GM12878 (cell line): ENCODE data around the gene IMMP2L. TPM values are rescaled to one million over a fixed set of nuclear protein-coding genes. Genes with fewer than 3 reads are reported as not detected.

ENCODE experiments used
- ATAC-seq: fragments of 200-7000 bp; cut with Tn5 transposase; 3 replicates; pipeline ENCODE4 v1.9.1; 2020; ENCODE audit warnings: mild to moderate bottlenecking, moderate library complexity
- BruUV-seq: library from RNA; stranded (reverse); fragments of 400-500 nt; replicated peaks from 2 replicates; lab custom pipeline; 2021; lab: Mats Ljungman, UMichigan
- CTCF ChIA-PET: fragments of 300-600 bp; sonication (Branson Sonifier 250); formaldehyde crosslinking; extraction: SDS; loops from one replicate; lab custom pipeline; 2021; ENCODE audit warnings: inconsistent platforms; lab: Yijun Ruan, JAX
- POLR2A ChIA-PET: fragments of 350-600 bp; formaldehyde crosslinking; extraction: SDS; loops from one replicate; lab custom pipeline; 2021; ENCODE audit warnings: inconsistent platforms; lab: Charles Lee
- RAD21 ChIA-PET: fragments of 300-600 bp; sonication (Branson Sonifier 250); formaldehyde crosslinking; loops from one replicate; lab custom pipeline; 2023; ENCODE audit warnings: antibody characterized with exemption; ENCODE audit not compliant: unreplicated experiment; lab: Charles Lee
- SMC1A ChIA-PET: fragments of 300-600 bp; sonication (Branson Sonifier 250); formaldehyde crosslinking; loops from one replicate; lab custom pipeline; 2023; ENCODE audit not compliant: unreplicated experiment, uncharacterized antibody; lab: Charles Lee
- DNase-seq: peaks from one replicate; pipeline ENCODE4 v3.0.0-alpha.2; 2011; ENCODE audit warnings: low read depth, low spot score
- FAIRE-seq: peaks from 3 replicates; lab custom pipeline; 2011; peaks lifted over from hg19 to GRCh38; lab: Jason Lieb, UNC
- H2AFZ ChIP-seq: 2 replicates; pipeline ENCODE4 v1.6.0; 2011; ENCODE audit warnings: low read depth, low read length, control low read depth; ENCODE audit not compliant: control insufficient read depth
- H3K27ac ChIP-seq: 2 replicates; pipeline ENCODE4 v1.5.1; 2011; ENCODE audit warnings: control low read depth; ENCODE audit not compliant: control insufficient read depth, insufficient read depth
- H3K27me3 ChIP-seq, 2 experiments: replicated peaks in 1 of 2; 2 replicates each; pipeline versions ENCODE4 v1.6.0 to v1.6.1; 2011; ENCODE audit warnings: low read length in 1 of 2; ENCODE audit not compliant: control insufficient read depth in 2 of 2, insufficient read depth in 2 of 2
- H3K36me3 ChIP-seq, 2 experiments: 2 replicates each; pipeline ENCODE4 v1.5.1; 2011; ENCODE audit warnings: low read length in 1 of 2; ENCODE audit not compliant: control insufficient read depth in 2 of 2, insufficient read depth in 2 of 2
- H3K4me1 ChIP-seq: 2 replicates; pipeline ENCODE4 v1.6.1; 2011; ENCODE audit warnings: mild to moderate bottlenecking, low read length, moderate library complexity, mixed read lengths; ENCODE audit not compliant: control insufficient read depth, insufficient read depth
- H3K4me2 ChIP-seq: 2 replicates; pipeline ENCODE4 v1.6.0; 2011; ENCODE audit warnings: control low read depth; ENCODE audit not compliant: control insufficient read depth, insufficient read depth
- H3K4me3 ChIP-seq: fragments of 200-600 bp; sonication (generic); 2 replicates; pipeline ENCODE4 v1.5.1; 2016
- H3K79me2 ChIP-seq: 2 replicates; pipeline ENCODE4 v1.6.0; 2011; ENCODE audit warnings: low read length; ENCODE audit not compliant: control insufficient read depth, insufficient read depth
- H3K9ac ChIP-seq: 2 replicates; pipeline ENCODE4 v1.8.0; 2011; ENCODE audit warnings: low read length, control low read depth, mixed read lengths; ENCODE audit not compliant: control insufficient read depth, insufficient read depth
- H3K9me3 ChIP-seq: replicated peaks from 3 replicates; pipeline ENCODE4 v1.5.1; 2011; ENCODE audit warnings: mild to moderate bottlenecking, low read length; ENCODE audit not compliant: control insufficient read depth, insufficient read depth
- H4K20me1 ChIP-seq: 2 replicates; pipeline ENCODE4 v1.6.0; 2011; ENCODE audit not compliant: control insufficient read depth, insufficient read depth
- BACH1 ChIP-seq: fragments of 450-650 bp; IDR thresholded peaks from 2 replicates; pipeline ENCODE4 v1.6.1; 2017; ENCODE audit warnings: mild to moderate bottlenecking, borderline replicate concordance
- BCL11A ChIP-seq: IDR thresholded peaks from 2 replicates; pipeline ENCODE4 v1.6.1; 2011; ENCODE audit warnings: low read depth, low read length
- CHD1 ChIP-seq: IDR thresholded peaks from 2 replicates; pipeline ENCODE4 v1.6.1; 2012; ENCODE audit warnings: low read depth, low read length, improper control_type of control experiment
- CHD2 ChIP-seq: IDR thresholded peaks from 2 replicates; pipeline ENCODE4 v1.6.1; 2011; ENCODE audit warnings: low read depth, low read length, improper control_type of control experiment, borderline replicate concordance
- KDM1A ChIP-seq: fragments of 200-600 bp; sonication (generic); IDR thresholded peaks from 2 replicates; pipeline ENCODE4 v1.6.1; 2016; ENCODE audit warnings: borderline replicate concordance
- LARP7 ChIP-seq: fragments of 450-650 bp; IDR thresholded peaks from 2 replicates; pipeline ENCODE4 v1.6.1; 2017; ENCODE audit warnings: mild to moderate bottlenecking
- MTA3 ChIP-seq: IDR thresholded peaks from 2 replicates; pipeline ENCODE4 v1.6.1; 2012; ENCODE audit warnings: low read length, inconsistent platforms, borderline replicate concordance
- NFIC ChIP-seq: IDR thresholded peaks from 2 replicates; pipeline ENCODE4 v1.6.1; 2012; ENCODE audit warnings: low read depth, mild to moderate bottlenecking, inconsistent platforms, low read length, moderate library complexity
- RBBP5 ChIP-seq: fragments of 200-600 bp; sonication (generic); conservative IDR thresholded peaks from 2 replicates; pipeline ENCODE4 v1.6.1; 2016
- RFX5 ChIP-seq: IDR thresholded peaks from 2 replicates; pipeline ENCODE4 v1.6.1; 2011; ENCODE audit warnings: low read depth, low read length, improper control_type of control experiment
- SREBF1 ChIP-seq: IDR thresholded peaks from 2 replicates; pipeline ENCODE4 v1.6.1; 2012; ENCODE audit warnings: mild to moderate bottlenecking, low read length
- ZNF384 ChIP-seq: IDR thresholded peaks from 2 replicates; pipeline ENCODE4 v1.6.1; 2012; ENCODE audit warnings: low read depth, mild to moderate bottlenecking, low read length, improper control_type of control experiment, borderline replicate concordance
- WGBS: methylation state at CpG from one replicate; pipeline ENCODE4 v1.1.6; 2016; ENCODE audit warnings: low lambda C conversion rate; ENCODE audit not compliant: insufficient replicate concordance, insufficient coverage; ENCODE audit errors: missing lambda C conversion rate; 5-methylcytosine and 5-hydroxymethylcytosine counted together
- in situ Hi-C: fragments of 300-500 bp; cut with MboI; formaldehyde crosslinking; loops from 9 replicates; pipeline ENCODE4 v1.14.3; 2018; ENCODE audit warnings: mixed read lengths
- intact Hi-C: fragments of 100-400 bp; cut with micrococcal nuclease; formaldehyde crosslinking; loops from one replicate; pipeline ENCODE4 v1.14.2; 2022; ENCODE audit not compliant: unreplicated experiment
- polyA plus RNA-seq, 11 experiments: library from polyadenylated mRNA; depleted of rRNA in 4 of 11; unstranded in 6 of 11; stranded (reverse) in 5 of 11; fragments of >200 nt; fragmentation: Nextera tagmentation in 4 of 11; fragmentation: Illumina TruSeq in 1 of 11; extraction: Ambion mirVana in 4 of 11; extraction: Trizol in 1 of 11; gene quantifications; 1 replicate in 1 of 11; 2 replicates in 10 of 11; pipeline versions ENCODE4 v1.2.1 to v1.2.3, GENCODE V29; 2011 to 2016; ENCODE audit warnings: inconsistent platforms in 2 of 11, missing spikeins in 2 of 11, low read depth in 1 of 11
- total RNA-seq, 4 experiments: library from RNA; depleted of rRNA in 3 of 4; stranded (reverse); fragments of >200 nt in 3 of 4; fragmentation: Illumina TruSeq in 1 of 4; extraction: Trizol in 1 of 4; gene quantifications; 2 replicates each; pipeline versions ENCODE4 v1.2.1 to v1.2.3, GENCODE V29; 2013 to 2021
- TF ChIP-seq, protein P1 (sequence below): IDR thresholded peaks from 2 replicates; pipeline ENCODE4 v1.6.1; 2011; ENCODE audit warnings: borderline replicate concordance, low read depth, mild to moderate bottlenecking, moderate library complexity, mixed read lengths, low read length; ENCODE audit not compliant: insufficient read depth; ENCODE audit errors: extremely low read length
- TF ChIP-seq, protein P2 (sequence below): fragments of 450-650 bp; IDR thresholded peaks from 2 replicates; pipeline ENCODE4 v1.6.1; 2017; ENCODE audit warnings: mild to moderate bottlenecking
- TF ChIP-seq, protein P3 (sequence below): IDR thresholded peaks from 2 replicates; pipeline ENCODE4 v1.6.1; 2012; ENCODE audit warnings: low read depth, low read length, improper control_type of control experiment
- TF ChIP-seq, protein P4 (sequence below): fragments of 450-650 bp; IDR thresholded peaks from 2 replicates; pipeline ENCODE4 v1.6.1; 2016; ENCODE audit warnings: mild to moderate bottlenecking, moderate library complexity, borderline replicate concordance

Gene IMMP2L
- total and polyA plus RNA-seq, 10 of the 15 experiments (the other 5 are each of a cell fraction or from before 2014, with no cell fraction given) = 12.6 to 46.3 (median 19.6) TPM

DNA sequence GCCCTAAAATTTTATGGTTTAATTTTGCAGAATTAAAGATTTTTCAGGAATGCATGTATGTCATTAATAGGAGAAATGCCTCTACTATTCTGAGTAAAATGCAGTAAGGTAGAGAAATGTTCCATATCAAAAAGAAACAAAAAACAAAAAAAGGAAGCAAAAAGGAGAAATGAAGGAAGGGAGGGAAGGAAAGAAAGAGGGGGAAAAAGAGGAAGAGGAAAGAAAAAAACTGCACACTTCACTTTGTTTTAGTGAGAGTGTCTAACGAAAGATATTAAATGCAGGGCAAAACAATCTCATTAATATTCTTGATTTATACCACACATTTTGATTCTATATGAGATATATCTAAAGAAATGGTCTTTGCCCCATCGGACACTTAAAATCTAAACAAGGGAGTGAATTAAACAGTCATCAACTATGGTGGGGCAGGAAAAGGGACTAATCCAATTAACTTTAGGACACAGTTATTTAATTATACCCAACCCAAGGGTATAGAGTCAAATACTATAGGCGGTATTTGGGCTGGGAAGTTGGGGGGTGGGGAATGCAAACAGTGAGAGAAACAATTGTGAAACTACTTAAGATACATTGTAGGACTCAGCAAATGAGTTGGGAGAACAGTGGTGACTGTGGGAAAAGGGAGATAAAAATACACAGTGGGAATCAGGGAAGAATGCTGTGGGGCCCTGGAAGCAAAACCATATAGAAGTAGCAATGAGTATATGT is 27.0 kb downstream of the IMMP2L start:
- POLR2A ChIA-PET = no interaction called here
- TF ChIP-seq, protein P1, sequence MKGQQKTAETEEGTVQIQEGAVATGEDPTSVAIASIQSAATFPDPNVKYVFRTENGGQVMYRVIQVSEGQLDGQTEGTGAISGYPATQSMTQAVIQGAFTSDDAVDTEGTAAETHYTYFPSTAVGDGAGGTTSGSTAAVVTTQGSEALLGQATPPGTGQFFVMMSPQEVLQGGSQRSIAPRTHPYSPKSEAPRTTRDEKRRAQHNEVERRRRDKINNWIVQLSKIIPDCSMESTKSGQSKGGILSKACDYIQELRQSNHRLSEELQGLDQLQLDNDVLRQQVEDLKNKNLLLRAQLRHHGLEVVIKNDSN = no peak
- no peak for TF ChIP-seq KDM1A
- TF ChIP-seq CHD1 = no peak
- TF ChIP-seq MTA3 = no peak
- TF ChIP-seq, protein P2, sequence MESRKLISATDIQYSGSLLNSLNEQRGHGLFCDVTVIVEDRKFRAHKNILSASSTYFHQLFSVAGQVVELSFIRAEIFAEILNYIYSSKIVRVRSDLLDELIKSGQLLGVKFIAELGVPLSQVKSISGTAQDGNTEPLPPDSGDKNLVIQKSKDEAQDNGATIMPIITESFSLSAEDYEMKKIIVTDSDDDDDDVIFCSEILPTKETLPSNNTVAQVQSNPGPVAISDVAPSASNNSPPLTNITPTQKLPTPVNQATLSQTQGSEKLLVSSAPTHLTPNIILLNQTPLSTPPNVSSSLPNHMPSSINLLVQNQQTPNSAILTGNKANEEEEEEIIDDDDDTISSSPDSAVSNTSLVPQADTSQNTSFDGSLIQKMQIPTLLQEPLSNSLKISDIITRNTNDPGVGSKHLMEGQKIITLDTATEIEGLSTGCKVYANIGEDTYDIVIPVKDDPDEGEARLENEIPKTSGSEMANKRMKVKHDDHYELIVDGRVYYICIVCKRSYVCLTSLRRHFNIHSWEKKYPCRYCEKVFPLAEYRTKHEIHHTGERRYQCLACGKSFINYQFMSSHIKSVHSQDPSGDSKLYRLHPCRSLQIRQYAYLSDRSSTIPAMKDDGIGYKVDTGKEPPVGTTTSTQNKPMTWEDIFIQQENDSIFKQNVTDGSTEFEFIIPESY = no peak
- no peak for TF ChIP-seq BCL11A
- TF ChIP-seq RFX5 = no peak
- TF ChIP-seq SREBF1 = no peak
- TF ChIP-seq NFIC = no peak
- no peak for TF ChIP-seq RBBP5
- TF ChIP-seq, protein P3, sequence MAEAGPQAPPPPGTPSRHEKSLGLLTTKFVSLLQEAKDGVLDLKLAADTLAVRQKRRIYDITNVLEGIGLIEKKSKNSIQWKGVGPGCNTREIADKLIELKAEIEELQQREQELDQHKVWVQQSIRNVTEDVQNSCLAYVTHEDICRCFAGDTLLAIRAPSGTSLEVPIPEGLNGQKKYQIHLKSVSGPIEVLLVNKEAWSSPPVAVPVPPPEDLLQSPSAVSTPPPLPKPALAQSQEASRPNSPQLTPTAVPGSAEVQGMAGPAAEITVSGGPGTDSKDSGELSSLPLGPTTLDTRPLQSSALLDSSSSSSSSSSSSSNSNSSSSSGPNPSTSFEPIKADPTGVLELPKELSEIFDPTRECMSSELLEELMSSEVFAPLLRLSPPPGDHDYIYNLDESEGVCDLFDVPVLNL = no peak
- TF ChIP-seq BACH1 = no peak
- TF ChIP-seq LARP7 = no peak
- TF ChIP-seq ZNF384 = no peak
- no peak for TF ChIP-seq CHD2
- TF ChIP-seq, protein P4, sequence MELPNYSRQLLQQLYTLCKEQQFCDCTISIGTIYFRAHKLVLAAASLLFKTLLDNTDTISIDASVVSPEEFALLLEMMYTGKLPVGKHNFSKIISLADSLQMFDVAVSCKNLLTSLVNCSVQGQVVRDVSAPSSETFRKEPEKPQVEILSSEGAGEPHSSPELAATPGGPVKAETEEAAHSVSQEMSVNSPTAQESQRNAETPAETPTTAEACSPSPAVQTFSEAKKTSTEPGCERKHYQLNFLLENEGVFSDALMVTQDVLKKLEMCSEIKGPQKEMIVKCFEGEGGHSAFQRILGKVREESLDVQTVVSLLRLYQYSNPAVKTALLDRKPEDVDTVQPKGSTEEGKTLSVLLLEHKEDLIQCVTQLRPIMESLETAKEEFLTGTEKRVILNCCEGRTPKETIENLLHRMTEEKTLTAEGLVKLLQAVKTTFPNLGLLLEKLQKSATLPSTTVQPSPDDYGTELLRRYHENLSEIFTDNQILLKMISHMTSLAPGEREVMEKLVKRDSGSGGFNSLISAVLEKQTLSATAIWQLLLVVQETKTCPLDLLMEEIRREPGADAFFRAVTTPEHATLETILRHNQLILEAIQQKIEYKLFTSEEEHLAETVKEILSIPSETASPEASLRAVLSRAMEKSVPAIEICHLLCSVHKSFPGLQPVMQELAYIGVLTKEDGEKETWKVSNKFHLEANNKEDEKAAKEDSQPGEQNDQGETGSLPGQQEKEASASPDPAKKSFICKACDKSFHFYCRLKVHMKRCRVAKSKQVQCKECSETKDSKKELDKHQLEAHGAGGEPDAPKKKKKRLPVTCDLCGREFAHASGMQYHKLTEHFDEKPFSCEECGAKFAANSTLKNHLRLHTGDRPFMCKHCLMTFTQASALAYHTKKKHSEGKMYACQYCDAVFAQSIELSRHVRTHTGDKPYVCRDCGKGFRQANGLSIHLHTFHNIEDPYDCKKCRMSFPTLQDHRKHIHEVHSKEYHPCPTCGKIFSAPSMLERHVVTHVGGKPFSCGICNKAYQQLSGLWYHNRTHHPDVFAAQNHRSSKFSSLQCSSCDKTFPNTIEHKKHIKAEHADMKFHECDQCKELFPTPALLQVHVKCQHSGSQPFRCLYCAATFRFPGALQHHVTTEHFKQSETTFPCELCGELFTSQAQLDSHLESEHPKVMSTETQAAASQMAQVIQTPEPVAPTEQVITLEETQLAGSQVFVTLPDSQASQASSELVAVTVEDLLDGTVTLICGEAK = no peak
- TF ChIP-seq, all 136 proteins: peak for 0
- H3K4me2 ChIP-seq = no peak overlapping the region
- no peaks in the 10 kb centered on the region for H4K20me1 ChIP-seq
- intact Hi-C loops = no loop called here
- FAIRE-seq (no peak), DNase-seq (no peak), ATAC-seq (no peak)
- peaks cover 5% of the 10 kb centered on the region; the same call in 1 of the 2 replicates for H3K4me1 ChIP-seq
- H3K9me3 ChIP-seq = no peaks in the 10 kb centered on the region
- 100% methylated on average over 3 of the region's 3 CpGs for WGBS
- H3K27me3 ChIP-seq = no peaks in the 10 kb centered on the region
- no TSS peak for BruUV-seq
- no peak overlapping the region for H3K4me3 ChIP-seq
- CTCF ChIA-PET = interaction anchor here (0.7 to 1.0 kb wide), 2 partner anchors 15 to 26 kb away, joined by 3 read pairs; no protein-coding TSS in a partner anchor
- H3K27ac ChIP-seq = no peak overlapping the region
- H3K79me2 ChIP-seq = no peaks in the 10 kb centered on the region
- H3K36me3 ChIP-seq = no peaks in the 10 kb centered on the region
- in situ Hi-C loops = no loop called here
- H2AFZ ChIP-seq = no peak overlapping the region
- SMC1A ChIA-PET = interaction anchor here (1.0 kb wide), 1 partner anchor 12 kb away, joined by 3 read pairs; no protein-coding TSS in a partner anchor
- no peak overlapping the region for H3K9ac ChIP-seq
- RAD21 ChIA-PET = no interaction called here
